Measurements from ENCODE around the gene CBY3.
"Not testable (repeated sequence)": the region's sequence is repeated elsewhere in the genome, so short reads cannot be mapped to it uniquely, and the experiment has no call there.

Gene CBY3

GRCh38 chr5:179680780-179681401 lies at the start of gene CBY3:
Gene CBY3 (minus strand): TSS chr5:179681034. CDS start chr5:179680918, 116 bp downstream.
- no peak for DNase-seq

GRCh38 chr5:179730356-179730755 lies 49.5 kb upstream of the CBY3 start:
- no peak for DNase-seq

- DNase-seq: no peak
Measured at GRCh38 chr5:179729727-179730126, 48.9 kb upstream of the CBY3 start.

- DNase-seq: no peak
Measured at GRCh38 chr5:179729303-179729702, 48.5 kb upstream of the CBY3 start.

- DNase-seq: no peak
Measured at GRCh38 chr5:179727106-179727505, 46.3 kb upstream of the CBY3 start.

DNA sequence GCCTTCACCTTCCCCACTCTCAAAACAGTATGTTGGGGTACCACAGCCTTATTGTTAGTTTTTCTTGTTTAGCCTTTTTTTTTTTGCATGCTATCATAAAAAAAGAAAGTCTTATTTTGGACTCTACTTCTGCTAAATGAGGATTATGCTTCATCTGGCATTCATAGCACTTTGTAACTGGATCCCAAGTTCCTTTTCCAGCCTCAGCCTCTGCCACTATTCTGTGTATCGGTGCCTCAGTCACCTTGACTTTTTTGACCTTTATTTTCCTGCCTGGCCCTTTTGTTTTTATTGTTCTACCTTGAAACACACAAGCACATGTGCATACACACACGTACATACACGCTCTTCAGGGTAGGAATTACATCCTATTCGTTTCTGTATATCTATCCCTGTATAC lies 43.3 kb upstream of the CBY3 start:
- no peak for DNase-seq

DNA sequence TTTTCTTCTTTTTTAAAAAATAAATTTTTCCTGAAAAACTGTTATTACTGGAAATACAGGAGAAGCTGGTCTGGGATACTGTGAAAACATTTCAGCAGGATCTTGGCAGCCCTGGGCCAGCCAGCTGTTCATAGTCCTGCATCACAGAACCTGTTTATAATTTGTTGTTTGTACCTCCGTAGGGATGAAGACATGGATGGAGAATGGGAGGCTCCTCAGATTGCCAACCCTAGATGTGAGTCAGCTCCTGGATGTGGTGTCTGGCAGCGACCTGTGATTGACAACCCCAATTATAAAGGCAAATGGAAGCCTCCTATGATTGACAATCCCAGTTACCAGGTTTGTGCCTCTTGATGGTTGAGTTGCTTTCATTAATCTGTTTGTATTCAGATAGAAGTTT lies 39.4 kb upstream of the CBY3 start:
- DNase-seq: no peak

DNA sequence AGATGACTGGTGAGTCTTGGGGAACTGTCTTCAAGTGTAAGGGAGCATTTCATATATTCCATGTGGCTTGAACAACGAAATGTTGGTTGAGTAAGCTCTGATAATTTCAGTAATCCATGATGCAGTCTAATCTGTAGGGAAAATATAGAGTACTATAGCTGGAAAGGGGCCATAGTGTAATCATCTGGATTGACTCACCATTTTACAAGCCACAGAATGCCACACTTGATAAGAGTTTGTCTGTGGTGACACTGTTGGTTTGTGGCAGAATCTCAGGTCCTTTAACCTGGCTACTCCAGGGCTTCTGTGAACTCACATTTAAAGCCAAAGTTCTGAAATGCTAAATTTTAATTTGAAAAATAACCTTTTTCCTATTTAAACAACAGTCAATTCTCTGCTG lies 35.5 kb upstream of the CBY3 start:
- DNase-seq: no peak

DNA sequence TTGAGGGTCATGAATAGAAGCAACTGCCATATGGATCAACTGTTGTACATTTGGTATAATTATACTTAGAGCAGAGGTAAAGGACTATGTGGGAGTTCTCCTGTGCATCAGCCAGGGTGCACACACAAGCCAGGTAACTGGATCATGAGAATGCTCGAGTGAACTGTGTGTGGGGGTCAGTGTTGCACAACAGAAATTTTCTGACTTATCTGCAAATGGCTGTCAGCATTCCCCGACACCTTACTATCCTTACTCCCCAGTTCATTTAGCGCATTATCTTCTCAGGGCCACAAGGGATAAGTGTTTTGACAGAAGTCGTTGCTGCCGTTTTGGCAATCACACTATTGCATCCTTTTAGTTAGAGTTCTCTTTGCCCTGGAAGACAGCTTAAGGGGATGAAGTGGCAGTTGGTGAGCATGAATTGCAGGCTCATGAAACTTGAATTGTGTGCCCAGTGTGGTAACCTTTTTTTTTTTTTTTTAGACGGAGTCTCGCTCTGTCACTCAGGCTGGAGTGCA lies 19.6 kb upstream of the CBY3 start:
- no peak for DNase-seq

GRCh38 chr5:179699616-179700237 lies 18.9 kb upstream of the CBY3 start:
- DNase-seq: no peak

DNA sequence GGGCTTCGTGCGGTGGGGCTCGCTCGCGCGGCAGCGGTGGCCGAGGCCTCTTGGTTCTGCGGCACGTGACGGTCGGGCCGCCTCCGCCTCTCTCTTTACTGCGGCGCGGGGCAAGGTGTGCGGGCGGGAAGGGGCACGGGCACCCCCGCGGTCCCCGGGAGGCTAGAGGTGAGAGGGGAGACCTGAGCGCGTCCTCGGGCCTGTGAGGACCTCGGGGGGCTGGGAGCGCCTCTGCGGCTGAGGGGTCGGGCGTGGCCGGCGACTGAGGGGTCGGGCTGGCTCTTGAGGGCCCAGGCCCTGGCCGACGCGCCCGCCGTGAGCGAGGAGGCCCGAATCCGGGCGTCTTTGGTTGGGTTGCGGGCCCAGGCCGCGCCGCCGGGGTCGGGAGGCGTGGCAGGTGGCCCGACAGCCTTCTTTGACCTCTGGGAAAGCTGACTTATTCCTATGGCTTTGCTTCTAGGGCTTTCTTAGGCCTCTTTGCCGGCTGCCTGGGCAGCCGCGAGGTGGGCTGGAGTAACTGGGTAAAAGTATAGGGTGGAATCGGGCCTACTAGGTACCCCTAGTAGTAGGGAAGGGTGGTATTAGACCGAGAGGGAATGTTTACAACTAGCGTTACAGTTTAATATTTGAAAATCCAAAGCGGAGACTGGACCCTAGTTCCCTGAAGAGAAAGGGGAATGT lies 18.2 kb upstream of the CBY3 start, which contains the start of gene CANX:
Gene CANX, plus strand, starts transcription at position 33 of the 681 bp plus-strand sequence. CDS start 6,715 bp downstream, outside the sequence.
- DNase-seq: no peak

- peak; percentile 96 to 99 for DNase-seq
Measured at GRCh38 chr5:179697993-179698934, 17.4 kb upstream of the CBY3 start.

GRCh38 chr5:179697543-179697942 lies 16.7 kb upstream of the CBY3 start:
- DNase-seq: not testable (repeated sequence)

- DNase-seq: no peak
Measured at GRCh38 chr5:179697108-179697507, 16.3 kb upstream of the CBY3 start.

DNA sequence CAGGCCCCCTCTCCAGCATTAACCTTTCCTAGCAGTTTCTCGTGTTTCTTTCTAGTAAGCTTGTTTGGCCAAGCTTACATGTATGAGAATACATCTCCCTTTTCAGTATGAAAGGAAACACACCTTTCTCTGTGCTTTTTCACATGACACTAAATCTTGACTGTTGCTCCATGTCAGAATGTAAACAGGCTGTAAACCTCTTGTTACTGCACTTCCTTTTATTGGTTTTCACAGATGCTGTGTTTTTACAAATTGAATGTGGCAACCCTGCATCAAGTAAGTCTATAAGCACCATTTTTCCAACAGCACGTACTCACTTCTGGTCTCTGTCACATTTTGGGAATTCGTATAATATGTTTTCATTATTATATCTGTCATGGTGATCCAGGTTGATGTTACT lies 15.8 kb upstream of the CBY3 start:
- DNase-seq: no peak

DNA sequence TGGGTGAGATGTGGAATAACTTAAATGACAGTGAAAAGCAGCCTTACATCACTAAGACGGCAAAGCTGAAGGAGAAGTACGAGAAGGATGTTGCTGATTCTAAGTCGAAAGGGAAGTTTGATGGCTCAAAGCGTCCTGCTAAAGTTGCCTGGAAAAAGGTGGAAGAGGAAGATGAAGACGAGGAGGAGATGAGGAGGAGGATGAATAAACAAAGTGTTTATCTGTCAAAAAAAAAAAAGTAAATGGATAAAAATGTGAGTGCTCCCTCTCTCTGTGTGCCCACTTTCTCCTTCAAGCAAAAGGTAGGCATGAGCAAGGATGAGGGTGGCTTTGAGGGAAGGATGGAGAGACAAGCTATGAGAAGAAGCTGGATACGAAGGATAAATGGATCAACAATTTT lies 13.7 kb upstream of the CBY3 start:
- no peak for DNase-seq

- not testable (repeated sequence) for DNase-seq
Measured at GRCh38 chr5:179689212-179689611, 8.4 kb upstream of the CBY3 start.

- no peak for DNase-seq
Measured at GRCh38 chr5:179680014-179680779, 637 bp downstream of the CBY3 start.

DNA sequence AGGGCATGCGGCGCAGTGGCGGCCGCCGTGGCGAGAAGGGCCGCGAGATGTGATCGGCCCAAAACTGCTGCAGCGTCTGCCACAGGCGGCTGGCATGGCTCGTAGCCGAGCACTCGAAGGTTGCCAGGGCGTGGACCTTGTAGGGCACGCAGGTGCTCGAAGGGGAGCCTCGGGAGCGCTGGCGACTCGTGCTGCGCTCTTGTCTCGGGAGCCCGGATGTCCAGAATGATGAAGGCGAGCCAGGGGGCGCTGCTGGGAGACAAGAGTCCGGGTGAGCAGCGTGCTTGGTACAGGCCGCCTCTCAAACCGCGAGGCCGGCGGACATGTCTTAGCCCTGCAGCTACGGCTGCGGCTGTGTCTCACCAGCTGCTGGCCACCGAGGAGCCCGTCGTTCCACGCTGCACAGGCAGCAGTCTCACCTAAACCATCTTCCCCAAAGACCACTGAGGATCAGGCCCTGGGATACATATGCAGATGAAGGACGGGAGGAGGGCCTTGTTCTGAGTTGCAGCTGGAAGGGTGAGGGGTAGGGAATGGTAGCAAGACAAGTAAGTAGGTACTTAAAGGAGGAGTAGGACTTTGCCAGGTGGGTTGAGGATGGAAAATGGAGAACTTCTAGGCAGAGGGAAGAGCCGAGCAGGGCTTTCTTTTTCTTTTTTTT lies 1.7 kb downstream of the CBY3 start:
- peak; percentile 56 to 59 for DNase-seq

- peak; percentile 91 to 94 for DNase-seq
Measured at GRCh38 chr5:179678223-179679013, 2.4 kb downstream of the CBY3 start.

Measured in stimulated activated CD4-positive, alpha-beta T cell treated with anti-CD3 and anti-CD28 coated beads, Interleukin-4, amount 100 ng/mL, for 4 hours (primary cell).